GM12878 (cell line): ENCODE measurements around the gene GNAZ. TPM values are rescaled to one million over a fixed set of nuclear protein-coding genes. Genes with fewer than 3 reads are reported as not detected.

ENCODE experiments used
- ATAC-seq: fragments of 200-7000 bp; cut with Tn5 transposase; 3 replicates; pipeline ENCODE4 v1.9.1; 2020; ENCODE audit warnings: mild to moderate bottlenecking, moderate library complexity
- BruUV-seq: library from RNA; stranded (reverse); fragments of 400-500 nt; replicated peaks from 2 replicates; lab custom pipeline; 2021; lab: Mats Ljungman, UMichigan
- CTCF ChIA-PET: fragments of 300-600 bp; sonication (Branson Sonifier 250); formaldehyde crosslinking; extraction: SDS; loops from one replicate; lab custom pipeline; 2021; ENCODE audit warnings: inconsistent platforms; lab: Yijun Ruan, JAX
- POLR2A ChIA-PET: fragments of 350-600 bp; formaldehyde crosslinking; extraction: SDS; loops from one replicate; lab custom pipeline; 2021; ENCODE audit warnings: inconsistent platforms; lab: Charles Lee
- RAD21 ChIA-PET: fragments of 300-600 bp; sonication (Branson Sonifier 250); formaldehyde crosslinking; loops from one replicate; lab custom pipeline; 2023; ENCODE audit warnings: antibody characterized with exemption; ENCODE audit not compliant: unreplicated experiment; lab: Charles Lee
- SMC1A ChIA-PET: fragments of 300-600 bp; sonication (Branson Sonifier 250); formaldehyde crosslinking; loops from one replicate; lab custom pipeline; 2023; ENCODE audit not compliant: unreplicated experiment, uncharacterized antibody; lab: Charles Lee
- DNase-seq: peaks from one replicate; pipeline ENCODE4 v3.0.0-alpha.2; 2011; ENCODE audit warnings: low read depth, low spot score
- FAIRE-seq: peaks from 3 replicates; lab custom pipeline; 2011; peaks lifted over from hg19 to GRCh38; lab: Jason Lieb, UNC
- H2AFZ ChIP-seq: 2 replicates; pipeline ENCODE4 v1.6.0; 2011; ENCODE audit warnings: low read depth, low read length, control low read depth; ENCODE audit not compliant: control insufficient read depth
- H3K27ac ChIP-seq: 2 replicates; pipeline ENCODE4 v1.5.1; 2011; ENCODE audit warnings: control low read depth; ENCODE audit not compliant: control insufficient read depth, insufficient read depth
- H3K27me3 ChIP-seq, 2 experiments: replicated peaks in 1 of 2; 2 replicates each; pipeline versions ENCODE4 v1.6.0 to v1.6.1; 2011; ENCODE audit warnings: low read length in 1 of 2; ENCODE audit not compliant: control insufficient read depth in 2 of 2, insufficient read depth in 2 of 2
- H3K36me3 ChIP-seq, 2 experiments: 2 replicates each; pipeline ENCODE4 v1.5.1; 2011; ENCODE audit warnings: low read length in 1 of 2; ENCODE audit not compliant: control insufficient read depth in 2 of 2, insufficient read depth in 2 of 2
- H3K4me1 ChIP-seq: 2 replicates; pipeline ENCODE4 v1.6.1; 2011; ENCODE audit warnings: mild to moderate bottlenecking, low read length, moderate library complexity, mixed read lengths; ENCODE audit not compliant: control insufficient read depth, insufficient read depth
- H3K4me2 ChIP-seq: 2 replicates; pipeline ENCODE4 v1.6.0; 2011; ENCODE audit warnings: control low read depth; ENCODE audit not compliant: control insufficient read depth, insufficient read depth
- H3K4me3 ChIP-seq: fragments of 200-600 bp; sonication (generic); 2 replicates; pipeline ENCODE4 v1.5.1; 2016
- H3K79me2 ChIP-seq: 2 replicates; pipeline ENCODE4 v1.6.0; 2011; ENCODE audit warnings: low read length; ENCODE audit not compliant: control insufficient read depth, insufficient read depth
- H3K9ac ChIP-seq: 2 replicates; pipeline ENCODE4 v1.8.0; 2011; ENCODE audit warnings: low read length, control low read depth, mixed read lengths; ENCODE audit not compliant: control insufficient read depth, insufficient read depth
- H3K9me3 ChIP-seq: replicated peaks from 3 replicates; pipeline ENCODE4 v1.5.1; 2011; ENCODE audit warnings: mild to moderate bottlenecking, low read length; ENCODE audit not compliant: control insufficient read depth, insufficient read depth
- H4K20me1 ChIP-seq: 2 replicates; pipeline ENCODE4 v1.6.0; 2011; ENCODE audit not compliant: control insufficient read depth, insufficient read depth
- ASH2L ChIP-seq: fragments of 300-600, 200-600 bp; sonication (generic); IDR thresholded peaks from 2 replicates; pipeline ENCODE4 v1.6.1; 2017; ENCODE audit warnings: low read depth, mild to moderate bottlenecking, borderline replicate concordance
- CHD1 ChIP-seq: IDR thresholded peaks from 2 replicates; pipeline ENCODE4 v1.6.1; 2012; ENCODE audit warnings: low read depth, low read length, improper control_type of control experiment
- CHD4 ChIP-seq: fragments of 200-600 bp; sonication (generic); IDR thresholded peaks from 2 replicates; pipeline ENCODE4 v1.6.1; 2016; ENCODE audit warnings: mild to moderate bottlenecking
- CREB1 ChIP-seq: IDR thresholded peaks from 2 replicates; pipeline ENCODE4 v1.6.1; 2012; ENCODE audit warnings: low read depth, mild to moderate bottlenecking, inconsistent platforms
- CREM ChIP-seq: IDR thresholded peaks from 2 replicates; pipeline ENCODE4 v1.6.1; 2014; ENCODE audit warnings: antibody characterized with exemption, low read depth
- FOXM1 ChIP-seq: IDR thresholded peaks from 2 replicates; pipeline ENCODE4 v1.6.1; 2012; ENCODE audit warnings: low read depth, mild to moderate bottlenecking, inconsistent platforms, low read length, moderate library complexity
- IRF3 ChIP-seq: fragments of 450-650 bp; IDR thresholded peaks from 2 replicates; pipeline ENCODE4 v1.6.1; 2014; ENCODE audit warnings: mild to moderate bottlenecking
- KAT2A ChIP-seq: conservative IDR thresholded peaks from 2 replicates; pipeline ENCODE4 v1.6.1; 2011; ENCODE audit warnings: low read depth, low read length; ENCODE audit not compliant: control insufficient read depth
- MYC ChIP-seq: IDR thresholded peaks from 2 replicates; pipeline ENCODE4 v1.6.1; 2011; ENCODE audit warnings: mild to moderate bottlenecking, low read length, moderate library complexity, inconsistent platforms; ENCODE audit not compliant: insufficient read depth, insufficient replicate concordance, insufficient read length, severe bottlenecking
- POLR2AphosphoS5 ChIP-seq: IDR thresholded peaks from 2 replicates; pipeline ENCODE4 v1.6.1; 2011; ENCODE audit warnings: mild to moderate bottlenecking, low read length, inconsistent platforms
- RFX5 ChIP-seq: IDR thresholded peaks from 2 replicates; pipeline ENCODE4 v1.6.1; 2011; ENCODE audit warnings: low read depth, low read length, improper control_type of control experiment
- SMAD5 ChIP-seq: IDR thresholded peaks from 2 replicates; pipeline ENCODE4 v1.6.1; 2016; ENCODE audit warnings: antibody characterized with exemption, low read depth
- SMC3 ChIP-seq: IDR thresholded peaks from 2 replicates; pipeline ENCODE4 v1.6.1; 2011; ENCODE audit warnings: low read length, improper control_type of control experiment, borderline replicate concordance
- SREBF2 ChIP-seq: IDR thresholded peaks from 2 replicates; pipeline ENCODE4 v1.6.1; 2012; ENCODE audit warnings: mild to moderate bottlenecking, low read length
- TAF1 ChIP-seq: IDR thresholded peaks from 2 replicates; pipeline ENCODE4 v1.6.1; 2011; ENCODE audit warnings: mild to moderate bottlenecking, low read depth, low read length, borderline replicate concordance
- USF1 ChIP-seq: IDR thresholded peaks from 2 replicates; pipeline ENCODE4 v1.6.1; 2011; ENCODE audit warnings: borderline replicate concordance, low read depth, mild to moderate bottlenecking, moderate library complexity, mixed read lengths, low read length; ENCODE audit not compliant: insufficient read depth; ENCODE audit errors: extremely low read length
- ZNF24 ChIP-seq: fragments of 450-650 bp; IDR thresholded peaks from 2 replicates; pipeline ENCODE4 v1.6.1; 2017; ENCODE audit warnings: antibody characterized with exemption, mild to moderate bottlenecking
- WGBS: methylation state at CpG from one replicate; pipeline ENCODE4 v1.1.6; 2016; ENCODE audit warnings: low lambda C conversion rate; ENCODE audit not compliant: insufficient replicate concordance, insufficient coverage; ENCODE audit errors: missing lambda C conversion rate; 5-methylcytosine and 5-hydroxymethylcytosine counted together
- in situ Hi-C: fragments of 300-500 bp; cut with MboI; formaldehyde crosslinking; loops from 9 replicates; pipeline ENCODE4 v1.14.3; 2018; ENCODE audit warnings: mixed read lengths
- intact Hi-C: fragments of 100-400 bp; cut with micrococcal nuclease; formaldehyde crosslinking; loops from one replicate; pipeline ENCODE4 v1.14.2; 2022; ENCODE audit not compliant: unreplicated experiment
- polyA plus RNA-seq, 11 experiments: library from polyadenylated mRNA; depleted of rRNA in 4 of 11; unstranded in 6 of 11; stranded (reverse) in 5 of 11; fragments of >200 nt; fragmentation: Nextera tagmentation in 4 of 11; fragmentation: Illumina TruSeq in 1 of 11; extraction: Ambion mirVana in 4 of 11; extraction: Trizol in 1 of 11; gene quantifications; 1 replicate in 1 of 11; 2 replicates in 10 of 11; pipeline versions ENCODE4 v1.2.1 to v1.2.3, GENCODE V29; 2011 to 2016; ENCODE audit warnings: inconsistent platforms in 2 of 11, missing spikeins in 2 of 11, low read depth in 1 of 11
- small RNA-seq: library from RNA; depleted of rRNA; stranded (forward); fragments of <200 nt; gene quantifications from one replicate; pipeline ENCODE3, GENCODE V24; 2014
- total RNA-seq, 4 experiments: library from RNA; depleted of rRNA in 3 of 4; stranded (reverse); fragments of >200 nt in 3 of 4; fragmentation: Illumina TruSeq in 1 of 4; extraction: Trizol in 1 of 4; gene quantifications; 2 replicates each; pipeline versions ENCODE4 v1.2.1 to v1.2.3, GENCODE V29; 2013 to 2021

Gene GNAZ
- total and polyA plus RNA-seq, 10 of the 15 experiments (the other 5 are each of a cell fraction or from before 2014, with no cell fraction given), result 0.09 to 1.0 (median 0.44) TPM; not detected in 1

GRCh38 chr22:23169043-23169406, 98.7 kb downstream of the GNAZ start:
- RAD21 ChIA-PET, result interaction anchor here (1.2 kb wide), 1 partner anchor 208 kb away, joined by 3 read pairs; no protein-coding TSS in a partner anchor
- FAIRE-seq, result no peak
- no peak overlapping the region for H2AFZ ChIP-seq
- WGBS, result 52% methylated on average over 4 of the region's 4 CpGs
- H3K4me3 ChIP-seq, result no peak overlapping the region
- intact Hi-C loops, result no loop called here
- no peak for TF ChIP-seq ASH2L
- TF ChIP-seq CHD4, result no peak
- TF ChIP-seq TAF1, result no peak
- no peak for TF ChIP-seq USF1
- TF ChIP-seq CREM, result no peak
- no peak for TF ChIP-seq SMC3
- TF ChIP-seq CHD1, result no peak
- TF ChIP-seq SREBF2, result no peak
- TF ChIP-seq ZNF24, result no peak
- no peak for TF ChIP-seq IRF3
- TF ChIP-seq MYC, result no peak
- no peak for TF ChIP-seq POLR2AphosphoS5
- no peak for TF ChIP-seq SMAD5
- TF ChIP-seq RFX5, result no peak
- no peak for TF ChIP-seq KAT2A
- TF ChIP-seq FOXM1, result no peak
- no peak for TF ChIP-seq CREB1
- no peaks in the 10 kb centered on the region for H3K27me3 ChIP-seq
- no TSS peak for BruUV-seq
- SMC1A ChIA-PET, result interaction anchor here (0.9 kb wide), 1 partner anchor 10 kb away, joined by 4 read pairs; no protein-coding TSS in a partner anchor
- no peak for DNase-seq
- no peaks in the 10 kb centered on the region for H3K4me1 ChIP-seq
- ATAC-seq, result no peak
- no peaks in the 10 kb centered on the region for H3K36me3 ChIP-seq
- POLR2A ChIA-PET, result no interaction called here
- H3K9me3 ChIP-seq, result no peaks in the 10 kb centered on the region
- no peak overlapping the region for H3K27ac ChIP-seq
- H4K20me1 ChIP-seq, result no peaks in the 10 kb centered on the region
- no peaks in the 10 kb centered on the region for H3K79me2 ChIP-seq
- no peak overlapping the region for H3K9ac ChIP-seq
- CTCF ChIA-PET, result interaction anchor here (0.9 to 13.6 kb wide), 4 partner anchors 10 to 121 kb away, joined by 3 to 209 read pairs (median 5); no protein-coding TSS in a partner anchor
- no peak overlapping the region for H3K4me2 ChIP-seq
- in situ Hi-C loops, result no loop called here

Small RNA genes lying within 50 kb of the gene (small RNA-seq; reads per million reads assigned to genes)
- gene RF00017 (not detected), gene RF00066 (not detected)

Other genes starting within 250 kb of the GNAZ start
- gene IGLL5, start 182.7 kb upstream of the GNAZ start, total RNA-seq (2014; rRNA removed), result not detected in 2 replicates
- not detected in 2 replicates for gene IGLL5, start 182.7 kb upstream of the GNAZ start, total RNA-seq (2014; rRNA removed; fragmentation: Illumina TruSeq; extraction: Trizol)
- gene IGLL5, start 182.7 kb upstream of the GNAZ start, total RNA-seq (2021), result not detected in 2 replicates
- gene IGLL5, start 182.7 kb upstream of the GNAZ start, polyA plus RNA-seq (2011; rRNA removed), result not detected in 2 replicates
- not detected in 2 replicates for gene IGLL5, start 182.7 kb upstream of the GNAZ start, polyA plus RNA-seq (2014; fragmentation: Illumina TruSeq; extraction: Trizol)
- not detected for gene IGLL5, start 182.7 kb upstream of the GNAZ start, polyA plus RNA-seq (2014; fragmentation: Nextera tagmentation; extraction: Ambion mirVana)
- gene IGLL5, start 182.7 kb upstream of the GNAZ start, polyA plus RNA-seq (2014; rRNA removed), result not detected in 2 replicates
- gene IGLL5, start 182.7 kb upstream of the GNAZ start, polyA plus RNA-seq (2016; fragmentation: Nextera tagmentation; extraction: Ambion mirVana), result not detected
- 1.2 TPM in 1 of 2 replicates, not detected in the other for gene RSPH14, start 71.5 kb downstream of the GNAZ start, total RNA-seq (2014; rRNA removed)
- gene RSPH14, start 71.5 kb downstream of the GNAZ start, total RNA-seq (2014; rRNA removed; fragmentation: Illumina TruSeq; extraction: Trizol), result 0.74 and 0.85 TPM in 2 replicates
- 0.43 and 0.95 TPM in 2 replicates for gene RSPH14, start 71.5 kb downstream of the GNAZ start, total RNA-seq (2021)
- 1.5 and 1.6 TPM in 2 replicates for gene RSPH14, start 71.5 kb downstream of the GNAZ start, polyA plus RNA-seq (2011; rRNA removed)
- 0.13 TPM in 1 of 2 replicates, not detected in the other for gene RSPH14, start 71.5 kb downstream of the GNAZ start, polyA plus RNA-seq (2014; fragmentation: Illumina TruSeq; extraction: Trizol)
- 1 to 10 TPM in 1 of 2 experiments, under 1 TPM in 1; 0.80 to 1.4 TPM for gene RSPH14, start 71.5 kb downstream of the GNAZ start, polyA plus RNA-seq (2014; fragmentation: Nextera tagmentation; extraction: Ambion mirVana)
- gene RSPH14, start 71.5 kb downstream of the GNAZ start, polyA plus RNA-seq (2014; rRNA removed), result 0.35 and 0.81 TPM in 2 replicates
- gene RSPH14, start 71.5 kb downstream of the GNAZ start, polyA plus RNA-seq (2016; fragmentation: Nextera tagmentation; extraction: Ambion mirVana), result under 1 TPM; 0.21 to 0.35 TPM
- 0.79 and 1.0 TPM in 2 replicates for gene RAB36, start 75.0 kb downstream of the GNAZ start, total RNA-seq (2014; rRNA removed)
- 0.31 and 0.74 TPM in 2 replicates for gene RAB36, start 75.0 kb downstream of the GNAZ start, total RNA-seq (2014; rRNA removed; fragmentation: Illumina TruSeq; extraction: Trizol)
- gene RAB36, start 75.0 kb downstream of the GNAZ start, total RNA-seq (2021), result 1.0 and 1.3 TPM in 2 replicates
- gene RAB36, start 75.0 kb downstream of the GNAZ start, polyA plus RNA-seq (2011; rRNA removed), result 1.1 and 2.7 TPM in 2 replicates
- gene RAB36, start 75.0 kb downstream of the GNAZ start, polyA plus RNA-seq (2014; fragmentation: Illumina TruSeq; extraction: Trizol), result 0.73 and 0.87 TPM in 2 replicates
- gene RAB36, start 75.0 kb downstream of the GNAZ start, polyA plus RNA-seq (2014; fragmentation: Nextera tagmentation; extraction: Ambion mirVana), result under 1 TPM; 0.45 to 0.46 TPM
- 0.62 and 1.3 TPM in 2 replicates for gene RAB36, start 75.0 kb downstream of the GNAZ start, polyA plus RNA-seq (2014; rRNA removed)
- 1 to 10 TPM; 1.4 TPM for gene RAB36, start 75.0 kb downstream of the GNAZ start, polyA plus RNA-seq (2016; fragmentation: Nextera tagmentation; extraction: Ambion mirVana)
- 34.0 and 36.3 TPM in 2 replicates for gene BCR, start 110.0 kb downstream of the GNAZ start, total RNA-seq (2014; rRNA removed)
- gene BCR, start 110.0 kb downstream of the GNAZ start, total RNA-seq (2014; rRNA removed; fragmentation: Illumina TruSeq; extraction: Trizol), result 28.5 and 30.3 TPM in 2 replicates
- gene BCR, start 110.0 kb downstream of the GNAZ start, total RNA-seq (2021), result 62.8 and 64.7 TPM in 2 replicates
- gene BCR, start 110.0 kb downstream of the GNAZ start, polyA plus RNA-seq (2011; rRNA removed), result 10.6 and 25.8 TPM in 2 replicates
- gene BCR, start 110.0 kb downstream of the GNAZ start, polyA plus RNA-seq (2014; fragmentation: Illumina TruSeq; extraction: Trizol), result 5.5 and 16.4 TPM in 2 replicates
- 1 to 10 TPM; 1.7 to 2.9 TPM for gene BCR, start 110.0 kb downstream of the GNAZ start, polyA plus RNA-seq (2014; fragmentation: Nextera tagmentation; extraction: Ambion mirVana)
- 20.3 and 27.8 TPM in 2 replicates for gene BCR, start 110.0 kb downstream of the GNAZ start, polyA plus RNA-seq (2014; rRNA removed)
- 1 to 10 TPM; 6.2 to 7.6 TPM for gene BCR, start 110.0 kb downstream of the GNAZ start, polyA plus RNA-seq (2016; fragmentation: Nextera tagmentation; extraction: Ambion mirVana)